ENCODE data around the gene PER3. TPM values are rescaled to one million over a fixed set of nuclear protein-coding genes. Genes with fewer than 3 reads are reported as not detected.

The PER3 gene
- total RNA-seq, 1 experiment from 2014 or later = 5.2 TPM

DNA sequence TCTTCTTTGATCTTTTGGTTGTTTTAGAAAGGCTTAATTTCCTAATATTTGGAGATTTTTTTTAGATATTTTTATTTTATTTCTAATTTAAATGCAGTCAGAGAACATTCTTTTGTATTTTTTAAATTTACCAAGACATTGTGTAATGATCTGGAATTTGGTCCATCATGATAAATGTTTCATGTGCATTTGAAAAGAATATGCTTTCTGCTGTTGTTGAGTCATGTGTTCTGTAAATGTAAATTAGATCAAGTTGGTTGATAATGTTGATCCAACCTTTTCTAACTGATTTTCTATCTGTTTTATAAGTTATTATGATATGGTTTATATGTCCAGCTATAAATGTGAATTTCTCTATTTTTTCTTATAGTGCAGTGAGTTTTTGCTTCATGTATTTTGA lies 48.9 kb downstream of the PER3 start:
- no peak for DNase-seq (ENCODE audit: low spot score)

DNA sequence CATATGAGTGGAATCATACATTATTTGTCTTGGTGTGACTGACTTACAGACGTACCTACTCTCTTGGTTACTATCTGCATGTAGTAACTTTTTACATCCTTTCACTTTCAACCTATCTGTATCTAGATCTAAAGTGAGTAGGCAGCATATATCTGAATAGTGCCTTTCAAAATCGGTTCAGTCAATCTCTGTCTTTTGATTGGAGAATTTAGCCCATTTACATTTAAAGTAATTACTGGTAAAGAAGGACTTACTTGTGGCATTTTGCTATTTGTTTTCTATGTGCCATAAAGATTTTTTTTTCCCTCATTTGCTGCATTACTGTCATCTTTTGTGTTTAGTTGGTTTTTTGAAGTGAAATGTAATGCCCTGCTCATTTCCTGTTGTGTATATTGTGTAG lies 54.6 kb downstream of the PER3 start:
- no peak for DNase-seq (ENCODE audit: low spot score)

DNA sequence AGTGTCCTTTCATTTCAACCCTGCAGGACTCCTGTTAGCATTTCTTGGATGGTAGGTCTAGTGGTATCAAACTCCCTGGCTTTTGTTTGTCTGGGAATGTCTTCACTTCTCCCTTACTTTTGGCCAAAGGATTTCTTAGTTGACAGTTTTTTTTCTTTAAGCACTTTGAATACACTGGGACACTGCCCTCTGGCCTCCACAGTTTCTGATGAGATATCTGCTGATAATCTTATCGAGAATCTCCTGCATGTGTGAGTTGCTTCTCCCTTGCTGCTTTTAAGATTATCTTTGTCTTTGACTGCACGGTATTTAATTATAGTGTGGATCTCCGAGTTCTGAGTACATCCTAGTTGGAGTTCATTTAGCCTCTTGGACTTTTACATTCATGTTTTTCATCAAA lies 55.4 kb downstream of the PER3 start:
- DNase-seq (ENCODE audit: low spot score) = no peak

DNA sequence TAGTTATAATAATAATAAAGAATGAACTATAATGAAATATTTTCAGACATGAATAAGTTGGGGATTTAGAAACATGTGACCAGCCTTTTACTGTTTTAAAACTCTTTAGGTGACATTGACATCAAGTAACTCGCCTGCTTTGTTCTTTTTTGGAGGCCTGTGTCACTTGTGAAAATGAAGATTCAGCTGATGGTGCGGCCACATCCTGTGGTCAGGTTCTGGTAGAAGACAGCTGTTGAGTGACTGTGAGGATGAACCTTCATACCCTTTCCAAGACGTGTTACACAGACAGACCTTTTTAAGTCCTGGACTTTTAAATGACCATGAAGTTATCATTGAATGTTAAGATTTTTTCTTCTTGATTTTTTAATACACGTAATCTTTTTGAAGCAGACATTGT lies 58.4 kb downstream of the PER3 start:
- no peak for DNase-seq (ENCODE audit: low spot score)

DNA sequence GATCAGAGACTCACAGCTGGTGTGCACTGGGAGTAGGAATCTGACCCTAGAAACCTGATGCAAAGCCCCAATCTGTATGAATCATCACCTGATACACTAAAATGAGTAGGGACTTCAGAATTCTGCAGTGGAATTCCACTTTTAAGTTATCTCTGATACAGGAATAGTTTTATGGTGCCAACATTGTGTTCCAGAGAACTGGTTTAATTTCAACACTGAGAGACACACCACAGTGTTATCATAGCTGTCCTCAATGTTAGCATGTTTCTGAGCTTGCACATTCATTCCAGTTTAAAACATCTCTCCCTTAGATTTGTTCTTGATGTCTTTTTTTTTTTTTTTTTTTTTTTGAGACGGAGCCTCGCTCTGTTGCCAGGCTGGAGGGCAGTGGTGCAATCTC lies 61.7 kb downstream of the PER3 start:
- no peak for DNase-seq (ENCODE audit: low spot score)

DNA sequence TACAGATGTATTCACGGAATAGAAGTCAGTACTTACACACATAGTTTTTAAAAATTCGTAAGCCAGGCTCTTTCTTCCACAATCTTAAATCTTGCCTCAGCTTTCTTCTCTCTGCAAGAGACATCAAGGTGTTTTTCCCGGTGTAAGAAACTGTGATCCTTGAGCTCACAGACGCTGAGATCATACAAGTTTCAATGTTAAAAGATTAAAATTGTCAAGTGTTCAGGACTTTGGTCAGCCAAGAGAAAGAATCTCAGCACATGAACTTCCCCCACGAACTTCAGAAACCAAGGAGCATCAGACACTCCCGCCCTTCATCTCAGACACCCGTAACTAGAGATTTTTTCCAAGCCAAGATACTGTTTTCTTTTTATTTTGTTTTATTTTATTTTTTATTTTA lies 62.6 kb downstream of the PER3 start:
- no peak for DNase-seq (ENCODE audit: low spot score)

DNA sequence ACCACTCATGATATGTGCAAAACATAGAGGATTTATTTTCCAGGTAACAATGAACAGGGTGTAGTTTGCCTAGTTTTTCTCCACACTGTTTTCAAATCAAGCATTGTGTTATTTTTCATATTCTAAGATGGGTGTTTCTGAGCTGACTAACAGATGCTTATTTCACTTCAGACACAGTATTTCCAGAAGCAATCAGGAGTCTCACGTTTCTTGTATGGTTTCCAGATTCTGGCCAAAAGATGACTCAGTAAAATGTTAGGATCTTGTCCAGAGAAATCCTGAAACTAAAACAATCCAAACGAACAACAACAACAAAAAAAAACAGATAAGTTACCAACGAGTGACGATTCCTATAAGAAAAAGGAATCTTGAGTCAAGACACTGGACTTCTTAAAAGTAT lies 63.5 kb downstream of the PER3 start:
- DNase-seq (ENCODE audit: low spot score) = peak; percentile 11

DNA sequence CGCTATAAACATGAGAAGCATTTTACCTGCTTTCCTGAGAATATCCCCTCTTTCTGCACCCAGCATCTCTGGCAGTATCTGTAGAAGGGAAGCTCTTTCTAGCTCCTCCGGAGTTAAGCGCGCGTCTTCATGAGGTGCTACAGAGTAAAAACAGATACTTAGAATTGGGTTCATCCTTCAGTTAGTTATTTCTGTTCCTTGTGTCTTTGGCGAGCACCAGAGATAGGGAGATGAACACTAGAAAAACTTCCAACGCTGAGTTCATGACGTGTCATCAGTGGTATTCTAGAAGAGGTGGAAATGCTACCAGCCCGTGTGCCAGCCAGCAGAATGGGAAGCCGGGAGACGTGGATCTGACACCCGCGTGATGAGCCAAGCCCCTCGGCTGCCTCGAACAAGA lies 66.7 kb downstream of the PER3 start:
- no peak for DNase-seq (ENCODE audit: low spot score)

DNA sequence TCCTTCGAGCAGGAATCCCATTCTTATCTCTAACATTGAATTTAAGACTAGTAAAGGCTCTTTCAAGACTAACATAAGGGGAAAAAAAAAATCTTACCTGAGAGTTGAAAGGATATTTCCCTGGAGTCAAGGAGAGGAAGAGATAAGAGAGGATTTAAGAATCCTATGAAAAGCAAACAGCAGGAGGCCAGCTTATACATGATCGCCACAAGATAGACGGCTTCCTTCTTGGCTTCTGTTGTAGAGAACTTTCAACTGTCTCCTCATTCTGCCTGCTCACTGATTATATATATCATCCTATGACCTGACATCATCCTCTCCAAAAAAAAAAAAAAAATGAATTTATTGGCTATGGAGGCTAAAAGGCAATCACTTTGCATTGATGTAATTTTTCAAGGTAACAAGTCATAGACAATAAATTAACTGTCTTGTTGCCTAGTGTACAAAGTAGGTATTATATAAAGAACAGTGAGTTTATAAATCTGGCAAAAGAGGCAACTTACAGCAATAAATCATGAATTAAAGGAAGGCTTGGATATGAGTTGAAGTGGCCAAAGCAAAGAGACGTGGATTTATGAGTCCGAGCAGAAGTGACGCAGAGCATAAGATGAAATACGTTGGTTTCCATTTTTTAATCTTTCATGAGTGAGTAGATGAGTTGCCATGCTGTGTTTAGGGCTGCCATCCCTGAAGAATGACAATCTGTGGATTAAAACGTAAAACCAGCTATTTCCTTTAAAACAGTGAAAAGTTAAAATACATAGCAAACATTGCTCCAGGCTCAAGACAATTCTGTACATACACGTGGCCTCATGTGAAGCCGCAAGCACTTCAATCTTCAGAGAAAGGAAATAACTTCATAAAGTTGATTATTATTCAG lies 69.0 kb downstream of the PER3 start, which contains the start of gene UTS2:
Gene UTS2, minus strand, starts transcription at position 262 of the 880 bp plus-strand sequence. Its CDS starts 62 bp downstream, at position 200.
- no peak for DNase-seq (ENCODE audit: low spot score)

DNA sequence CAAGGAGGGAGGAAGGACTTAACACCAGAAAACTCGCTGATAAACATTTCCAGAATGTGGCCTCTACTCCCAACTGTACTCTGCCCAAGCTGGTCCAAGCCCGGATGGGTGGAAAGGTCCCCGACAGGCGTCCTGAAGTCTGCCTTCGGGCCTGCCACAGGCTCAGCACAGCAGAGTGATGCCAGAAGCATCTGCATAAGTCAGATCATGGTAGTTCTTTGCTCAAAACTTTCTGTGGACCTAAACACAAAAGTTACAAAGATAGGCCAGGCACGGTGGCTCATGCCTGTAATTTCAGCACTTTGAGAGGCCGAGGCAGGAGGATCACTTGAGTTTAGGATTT lies 69.6 kb downstream of the PER3 start:
- DNase-seq (ENCODE audit: low spot score) = no peak

DNA sequence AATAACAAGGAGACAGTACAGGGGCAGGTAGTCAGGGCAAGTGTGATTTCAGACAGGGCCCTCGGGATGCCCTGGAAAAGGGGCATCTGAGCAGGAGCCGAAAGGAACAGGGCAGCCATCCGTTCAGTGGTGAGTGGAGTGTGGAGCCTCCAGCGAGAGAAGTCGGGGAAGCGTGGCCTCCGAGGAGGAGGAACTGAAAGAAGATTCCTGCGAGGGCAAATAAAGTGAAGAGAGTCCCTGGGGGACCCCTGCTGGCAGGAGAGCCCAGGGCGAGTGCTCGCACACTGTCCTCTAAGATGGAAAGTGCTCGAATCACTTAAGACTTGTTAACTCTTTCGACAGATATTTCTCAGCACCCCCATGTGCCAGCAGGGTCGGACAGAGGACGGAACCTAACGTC lies 72.3 kb downstream of the PER3 start:
- DNase-seq (ENCODE audit: low spot score) = no peak

DNA sequence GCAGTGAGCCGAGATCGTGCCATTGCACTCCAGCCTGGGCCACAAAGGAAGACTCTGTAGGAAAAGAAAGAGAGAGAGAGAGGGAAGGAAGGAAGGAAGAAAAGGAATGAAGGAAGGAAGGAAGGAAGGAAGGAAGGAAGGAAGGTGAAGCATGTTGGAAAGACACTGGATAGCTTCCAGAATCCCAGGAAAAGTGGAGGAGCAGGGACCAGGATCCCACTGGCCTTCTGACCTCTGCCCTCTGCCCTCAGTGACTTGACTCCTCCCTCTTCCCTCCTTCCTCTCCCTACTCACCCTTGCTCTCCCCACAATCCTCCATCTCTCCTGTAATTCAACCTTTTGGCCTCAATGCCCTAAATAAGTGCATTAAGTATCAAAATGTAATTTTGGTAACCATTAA lies 72.9 kb downstream of the PER3 start:
- DNase-seq (ENCODE audit: low spot score) = no peak

DNA sequence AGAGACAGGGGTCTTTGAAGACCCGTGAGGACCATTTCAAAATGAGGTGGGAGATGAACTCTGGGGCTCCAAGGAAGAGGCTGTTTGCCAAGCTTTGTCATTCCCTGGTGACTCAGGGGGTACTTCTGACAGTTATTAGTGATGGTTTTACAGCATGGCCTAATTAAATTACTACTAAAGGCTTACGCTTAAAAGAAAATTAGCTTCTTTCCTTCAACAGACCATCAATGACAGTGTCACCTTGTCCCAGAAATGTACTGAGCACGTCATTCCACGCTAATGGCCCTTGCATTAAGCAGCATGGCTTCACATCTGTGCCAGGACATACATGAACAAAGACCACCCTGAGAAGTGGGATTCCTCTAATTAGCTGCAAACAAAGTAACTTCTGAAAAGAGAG lies 73.9 kb downstream of the PER3 start:
- DNase-seq (ENCODE audit: low spot score) = no peak

DNA sequence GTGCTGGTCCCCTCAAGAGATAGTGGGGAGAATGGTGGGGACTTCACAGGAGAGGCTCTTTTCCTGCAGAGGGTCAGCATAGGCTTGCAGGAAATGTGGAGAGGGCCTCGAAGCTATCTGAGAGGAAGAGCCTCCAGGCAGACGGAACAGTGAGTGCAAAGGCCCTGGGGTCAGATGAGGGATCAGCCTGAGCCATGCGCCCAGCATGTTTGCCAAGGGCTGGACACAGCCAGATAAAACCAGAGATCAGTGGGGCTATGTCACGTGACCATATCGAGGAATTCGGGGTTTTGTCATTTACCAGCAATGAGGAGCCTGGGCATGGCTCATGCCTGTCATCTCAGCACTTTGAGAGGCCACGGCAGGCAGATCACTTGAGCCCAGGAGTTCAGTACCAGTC lies 75.3 kb downstream of the PER3 start:
- DNase-seq (ENCODE audit: low spot score) = no peak

DNA sequence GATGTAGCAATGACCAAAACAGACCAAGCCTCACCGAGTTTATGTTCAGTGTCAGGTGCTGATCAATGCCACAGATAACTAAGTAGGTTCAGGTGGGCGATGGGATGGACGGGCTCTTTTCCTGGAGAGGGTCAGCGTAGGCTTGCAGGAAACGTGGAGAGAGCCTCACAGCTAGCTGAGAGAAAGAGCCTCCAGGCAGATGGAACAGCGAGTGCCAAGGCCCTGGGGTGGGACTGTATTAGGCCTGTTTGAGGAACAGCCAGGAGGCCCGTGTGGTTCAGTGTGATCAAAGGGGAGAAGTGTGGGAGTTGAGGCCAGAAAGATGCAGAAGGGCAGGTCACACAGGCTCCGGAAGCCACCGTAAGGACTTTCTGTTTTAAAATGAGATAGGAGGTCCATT lies 76.0 kb downstream of the PER3 start:
- no peak for DNase-seq (ENCODE audit: low spot score)

DNA sequence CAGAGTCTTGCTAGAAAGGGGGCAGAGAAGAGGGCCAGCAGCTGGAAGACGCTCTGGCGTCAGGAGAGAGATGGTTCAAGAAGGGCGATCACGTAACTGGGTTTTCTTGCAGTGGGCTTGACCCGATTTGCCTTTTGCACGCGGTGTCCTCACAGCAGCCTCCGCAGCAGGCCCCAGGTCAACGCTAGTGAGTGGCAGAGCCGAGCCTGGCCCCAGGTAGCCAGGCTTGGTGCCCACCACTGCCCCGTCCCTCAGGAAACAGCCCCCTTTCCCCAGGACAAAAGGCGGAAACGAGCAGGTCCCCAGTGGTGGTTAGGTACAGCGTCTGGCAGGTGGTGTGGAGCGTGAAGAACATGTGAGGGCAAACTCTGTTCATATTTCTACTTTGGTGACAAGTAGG lies 77.4 kb downstream of the PER3 start:
- no peak for DNase-seq (ENCODE audit: low spot score)

DNA sequence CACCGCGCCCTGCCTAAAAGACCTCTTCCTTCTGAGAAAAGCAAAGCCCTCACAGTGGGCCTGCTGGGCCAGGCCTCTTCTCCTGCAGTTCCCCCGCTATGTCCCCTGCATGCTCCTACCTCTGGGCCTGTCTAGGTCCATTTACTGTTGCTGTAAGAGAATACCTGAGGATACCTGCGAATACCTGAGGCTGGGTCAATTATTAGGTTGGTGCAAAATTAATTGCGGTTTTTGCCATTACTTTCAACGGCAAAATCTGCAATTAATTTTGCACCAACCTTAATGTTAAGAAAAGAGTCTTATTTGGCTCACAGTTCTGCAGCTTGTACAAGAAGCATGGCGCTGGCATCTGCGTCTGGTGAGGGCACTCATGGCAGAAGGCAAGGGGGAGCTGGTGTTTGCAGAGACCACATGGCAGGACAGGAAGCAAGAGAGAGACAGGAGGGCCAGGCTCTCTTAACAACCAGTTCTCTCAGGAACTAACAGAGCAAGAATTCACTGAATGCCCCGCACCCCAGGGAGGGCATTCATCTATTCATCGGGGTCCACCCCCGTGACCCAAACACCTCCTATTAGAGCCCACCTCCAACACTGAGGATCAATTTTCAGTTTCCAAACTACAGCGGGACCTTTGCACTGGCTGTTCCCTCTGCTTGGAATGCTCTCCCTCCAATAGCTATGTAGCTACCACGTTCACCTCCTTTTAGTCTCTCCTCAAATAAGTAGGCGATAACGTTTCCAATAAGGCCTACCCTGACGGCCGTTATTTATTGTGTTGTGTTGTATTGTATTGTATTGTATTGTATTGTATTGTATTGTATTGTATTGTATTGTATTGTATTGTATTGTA lies 78.3 kb downstream of the PER3 start:
- no peak for DNase-seq (ENCODE audit: low spot score)

DNA sequence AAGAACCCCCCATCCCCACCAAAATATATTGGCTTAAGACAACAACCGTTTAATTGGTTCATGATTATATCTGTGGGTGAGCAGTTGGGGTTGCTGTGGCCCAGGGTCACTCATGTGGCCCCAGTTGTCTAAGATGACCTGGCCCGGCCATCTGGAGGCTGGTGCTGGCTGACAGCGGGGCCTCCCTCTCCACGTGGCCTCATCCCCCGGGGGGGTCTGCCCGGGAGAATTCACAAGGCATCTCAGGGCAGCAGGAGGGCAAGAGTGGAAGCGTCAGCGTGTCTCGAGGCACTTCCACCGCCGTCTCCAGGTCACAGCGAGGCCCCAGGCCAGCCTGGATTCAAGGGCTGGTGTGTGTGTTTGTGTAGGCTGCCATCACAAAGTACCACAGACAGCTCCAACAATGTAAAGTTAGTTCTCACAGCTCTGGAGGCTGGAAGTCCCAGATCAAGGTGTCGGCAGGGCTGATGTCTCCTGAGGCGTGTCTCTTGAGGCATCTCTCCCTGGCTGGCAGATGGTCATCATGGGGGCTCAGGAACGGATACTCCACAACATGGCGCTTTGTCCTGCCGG lies 79.8 kb downstream of the PER3 start:
- no peak for DNase-seq (ENCODE audit: low spot score)

DNA sequence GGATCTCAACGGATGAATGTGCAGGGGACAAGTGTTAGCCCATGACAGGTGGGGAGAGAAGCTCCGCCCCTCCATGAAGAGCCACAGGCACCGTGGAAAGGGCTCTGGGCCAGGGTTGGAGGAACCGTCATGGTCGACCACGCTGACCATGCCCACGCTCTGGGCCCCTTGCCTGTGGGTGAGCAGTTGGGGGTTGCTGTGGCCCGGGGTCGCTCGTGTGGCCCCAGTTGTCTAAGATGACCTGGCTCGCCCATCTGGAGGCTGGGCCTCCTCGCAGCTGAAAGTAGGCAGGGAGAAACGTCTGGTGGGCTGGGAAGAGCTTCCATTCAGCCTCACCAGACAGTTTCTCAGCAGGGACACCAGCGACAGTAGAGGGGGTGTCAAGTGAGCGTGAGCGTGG lies 81.9 kb downstream of the PER3 start:
- no peak for DNase-seq (ENCODE audit: low spot score)

DNA sequence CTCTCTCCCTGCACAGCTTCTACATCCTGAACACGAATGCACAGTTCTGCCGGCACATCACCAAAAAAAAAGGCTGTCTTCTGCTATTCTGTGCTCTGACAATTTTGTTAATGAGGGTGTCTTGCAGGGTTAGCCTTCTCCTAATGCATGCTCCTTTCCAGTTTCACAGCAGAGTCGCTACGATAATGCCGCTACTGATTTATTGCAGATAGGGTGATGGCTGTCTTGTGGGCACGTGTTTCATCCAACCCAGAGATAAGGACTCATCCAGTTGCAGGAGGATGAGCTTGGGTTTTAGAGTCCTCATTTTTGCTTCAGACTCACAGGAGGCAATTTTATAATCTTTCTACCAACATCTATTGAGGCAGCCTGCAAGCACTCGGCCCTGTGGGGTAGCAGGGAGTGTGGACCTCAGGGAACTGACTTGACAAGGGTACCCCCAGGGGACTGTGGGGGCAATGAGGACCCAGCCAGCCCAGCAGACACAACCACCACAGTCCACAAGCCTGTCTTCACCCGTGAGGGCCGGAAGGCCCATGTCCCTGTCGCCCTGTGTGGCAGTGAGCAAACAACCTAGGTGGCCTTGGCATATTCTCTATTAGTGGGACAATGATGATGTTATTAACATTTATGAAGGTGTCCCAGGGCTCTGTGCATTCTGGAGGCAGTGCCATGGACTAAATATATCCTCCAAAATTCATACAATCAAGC lies 84.1 kb downstream of the PER3 start:
- DNase-seq (ENCODE audit: low spot score) = no peak

DNA sequence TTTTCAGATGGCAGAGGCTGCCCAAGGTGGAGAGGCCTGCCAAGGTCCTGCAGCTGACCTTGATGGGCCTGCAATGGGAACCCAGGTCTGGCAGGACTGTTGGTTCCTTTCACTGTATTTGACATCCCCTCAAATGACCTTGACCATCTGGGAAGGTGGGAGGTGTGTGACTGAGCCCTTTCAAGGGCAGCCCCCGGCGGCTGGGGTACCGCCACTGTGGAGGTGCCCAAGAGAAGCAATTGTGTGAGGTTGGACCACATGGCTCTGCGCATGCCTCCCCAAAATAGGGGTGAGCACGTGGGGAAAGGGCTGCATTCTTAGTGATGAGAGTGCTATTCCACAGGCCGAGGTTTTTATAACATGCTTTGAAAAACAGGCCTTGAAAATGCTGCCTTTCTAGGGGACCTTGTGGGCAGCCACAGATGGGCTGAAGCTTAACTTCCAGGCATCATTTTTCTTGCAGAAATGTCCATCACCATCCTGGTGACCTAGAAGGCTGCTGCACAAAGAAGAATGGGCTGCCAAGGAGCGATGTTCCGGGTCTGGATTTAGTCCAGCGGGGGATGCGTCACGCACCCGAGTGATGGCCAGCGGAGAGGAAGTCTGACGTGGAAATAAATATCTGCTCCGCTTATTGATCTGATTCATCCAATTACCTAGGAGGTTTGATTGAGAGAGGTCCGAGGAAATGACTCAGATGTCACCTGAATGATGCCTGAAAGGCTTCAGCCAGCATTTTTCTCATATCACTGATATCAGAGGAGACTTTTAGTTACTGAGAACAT lies 85.2 kb downstream of the PER3 start:
- no peak for DNase-seq (ENCODE audit: low spot score)
